Hepatocyte (in vitro differentiated cells): ENCODE data around the gene SLC46A1. TPM values are rescaled to one million over a fixed set of nuclear protein-coding genes. Genes with fewer than 3 reads are reported as not detected.

Experiments
- DNase-seq: peaks from one replicate; pipeline ENCODE4 v3.0.0-alpha.2; 2016; ENCODE audit warnings: low spot score
- H2AFZ ChIP-seq: fragments of 200-600 bp; sonication (generic); 2 replicates; pipeline ENCODE4 v1.6.0; 2016; ENCODE audit warnings: antibody characterized with exemption, mild to moderate bottlenecking
- H3K27ac ChIP-seq: fragments of 200-600 bp; sonication (generic); 2 replicates; pipeline ENCODE4 v1.5.1; 2016; ENCODE audit warnings: mild to moderate bottlenecking
- H3K27me3 ChIP-seq: fragments of 200-600 bp; sonication (generic); 2 replicates; pipeline ENCODE4 v1.6.1; 2016
- H3K36me3 ChIP-seq: fragments of 200-600 bp; sonication (generic); replicated peaks from 2 replicates; pipeline ENCODE4 v1.5.1; 2016; ENCODE audit warnings: low read depth; ENCODE audit not compliant: insufficient read depth
- H3K4me1 ChIP-seq: fragments of 200-600 bp; sonication (generic); 2 replicates; pipeline ENCODE4 v1.5.1; 2016; ENCODE audit warnings: mild to moderate bottlenecking, moderate library complexity; ENCODE audit not compliant: insufficient read depth
- H3K4me2 ChIP-seq: fragments of 200-600 bp; sonication (generic); 2 replicates; pipeline ENCODE4 v1.6.0; 2016
- H3K4me3 ChIP-seq: fragments of 200-600 bp; sonication (generic); 2 replicates; pipeline ENCODE4 v1.5.1; 2016; ENCODE audit warnings: mild to moderate bottlenecking
- H3K79me2 ChIP-seq: fragments of 200-600 bp; sonication (generic); 2 replicates; pipeline ENCODE4 v1.6.0; 2017; ENCODE audit warnings: mild to moderate bottlenecking
- H3K9me2 ChIP-seq: fragments of 200-600 bp; sonication (generic); replicated peaks from 2 replicates; pipeline ENCODE4 v1.6.0; 2017; ENCODE audit warnings: mild to moderate bottlenecking; ENCODE audit not compliant: insufficient read depth
- H3K9me3 ChIP-seq: fragments of 200-600 bp; sonication (generic); 2 replicates; pipeline ENCODE4 v1.5.1; 2016; ENCODE audit warnings: low read depth, mild to moderate bottlenecking
- H4K20me1 ChIP-seq: fragments of 200-600 bp; sonication (generic); 2 replicates; pipeline ENCODE4 v1.6.0; 2016; ENCODE audit warnings: mild to moderate bottlenecking; ENCODE audit not compliant: insufficient read depth, poor library complexity, severe bottlenecking
- EZH2 ChIP-seq: fragments of 200-600 bp; sonication (generic); IDR thresholded peaks from 2 replicates; pipeline ENCODE4 v1.6.1; 2016; ENCODE audit warnings: antibody characterized with exemption, mild to moderate bottlenecking, borderline replicate concordance
- EZH2phosphoT487 ChIP-seq: fragments of 200-600 bp; sonication (generic); IDR thresholded peaks from one replicate; pipeline ENCODE4 v1.6.1; 2018; ENCODE audit warnings: antibody characterized with exemption, mild to moderate bottlenecking, low read depth, moderate library complexity; ENCODE audit not compliant: unreplicated experiment, severe bottlenecking
- WGBS: methylation state at CpG from one replicate; pipeline ENCODE4 v1.1.6; 2016; ENCODE audit warnings: low lambda C conversion rate; ENCODE audit errors: missing lambda C conversion rate; 5-methylcytosine and 5-hydroxymethylcytosine counted together
- polyA plus RNA-seq: library from polyadenylated mRNA; unstranded; fragments of >200 nt; fragmentation: Nextera tagmentation; extraction: Ambion mirVana; gene quantifications from 2 replicates; pipeline ENCODE4 v1.2.1, GENCODE V29; 2016
- total RNA-seq: library from RNA; depleted of rRNA; stranded (reverse); fragments of >200 nt; gene quantifications from 2 replicates; pipeline ENCODE4 v1.2.3, GENCODE V29; 2014
- TF ChIP-seq, protein P1 (sequence below): fragments of 200-600 bp; sonication (generic); IDR thresholded peaks from 2 replicates; pipeline ENCODE4 v1.5.1; 2016; ENCODE audit warnings: antibody characterized with exemption, mild to moderate bottlenecking; ENCODE audit not compliant: poor library complexity

SLC46A1 gene
- total and polyA plus RNA-seq, 2 experiments from 2014 or later = 43.1 to 54.5 TPM

DNA sequence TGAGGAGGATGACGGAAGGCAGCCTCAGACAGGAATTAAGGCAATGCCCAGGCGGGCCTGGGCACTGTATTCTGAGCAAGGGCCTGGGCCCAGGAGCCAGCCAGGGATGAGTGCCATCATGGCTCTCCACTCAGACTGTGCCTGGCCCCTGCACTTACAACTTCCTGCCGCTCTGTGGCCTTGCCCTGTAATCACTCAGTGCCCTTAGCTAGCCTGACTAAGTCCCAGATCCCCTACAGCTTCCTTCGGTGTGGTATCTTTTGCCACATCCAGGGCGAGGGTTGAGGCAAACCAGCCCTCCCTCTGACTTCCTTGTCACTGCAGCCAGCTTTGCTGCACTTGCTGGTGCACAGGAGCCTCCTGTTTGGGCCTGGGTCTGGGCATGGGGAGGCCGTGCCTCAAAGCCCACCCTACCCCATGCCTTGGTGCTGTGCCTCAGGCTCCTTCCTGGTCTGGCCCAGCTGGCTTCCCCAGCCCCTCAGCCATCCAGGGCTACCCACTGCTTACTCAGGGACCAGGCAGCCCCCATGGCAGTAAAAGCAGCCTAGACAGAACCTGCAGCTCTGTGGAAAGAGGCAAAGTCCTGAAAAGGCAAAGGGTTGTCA is 9.3 kb downstream of the SLC46A1 start:
- peak overlapping the region; percentile 80 for H3K27ac ChIP-seq
- no peak overlapping the region for H2AFZ ChIP-seq
- H3K9me3 ChIP-seq = no peaks in the 10 kb centered on the region
- no peaks in the 10 kb centered on the region for H3K9me2 ChIP-seq
- H3K27me3 ChIP-seq = no peaks in the 10 kb centered on the region
- H3K36me3 ChIP-seq = no peaks in the 10 kb centered on the region
- DNase-seq = no peak
- peaks cover 22% of the 10 kb centered on the region for H3K4me1 ChIP-seq
- H3K79me2 ChIP-seq = no peaks in the 10 kb centered on the region
- no peaks in the 10 kb centered on the region for H4K20me1 ChIP-seq
- no peak overlapping the region for H3K4me2 ChIP-seq
- TF ChIP-seq, protein P1, sequence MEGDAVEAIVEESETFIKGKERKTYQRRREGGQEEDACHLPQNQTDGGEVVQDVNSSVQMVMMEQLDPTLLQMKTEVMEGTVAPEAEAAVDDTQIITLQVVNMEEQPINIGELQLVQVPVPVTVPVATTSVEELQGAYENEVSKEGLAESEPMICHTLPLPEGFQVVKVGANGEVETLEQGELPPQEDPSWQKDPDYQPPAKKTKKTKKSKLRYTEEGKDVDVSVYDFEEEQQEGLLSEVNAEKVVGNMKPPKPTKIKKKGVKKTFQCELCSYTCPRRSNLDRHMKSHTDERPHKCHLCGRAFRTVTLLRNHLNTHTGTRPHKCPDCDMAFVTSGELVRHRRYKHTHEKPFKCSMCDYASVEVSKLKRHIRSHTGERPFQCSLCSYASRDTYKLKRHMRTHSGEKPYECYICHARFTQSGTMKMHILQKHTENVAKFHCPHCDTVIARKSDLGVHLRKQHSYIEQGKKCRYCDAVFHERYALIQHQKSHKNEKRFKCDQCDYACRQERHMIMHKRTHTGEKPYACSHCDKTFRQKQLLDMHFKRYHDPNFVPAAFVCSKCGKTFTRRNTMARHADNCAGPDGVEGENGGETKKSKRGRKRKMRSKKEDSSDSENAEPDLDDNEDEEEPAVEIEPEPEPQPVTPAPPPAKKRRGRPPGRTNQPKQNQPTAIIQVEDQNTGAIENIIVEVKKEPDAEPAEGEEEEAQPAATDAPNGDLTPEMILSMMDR = no peak
- TF ChIP-seq EZH2 (no peak), EZH2phosphoT487 (no peak)
- 65% methylated on average over 6 of the region's 6 CpGs for WGBS
- no peak overlapping the region for H3K4me3 ChIP-seq

DNA sequence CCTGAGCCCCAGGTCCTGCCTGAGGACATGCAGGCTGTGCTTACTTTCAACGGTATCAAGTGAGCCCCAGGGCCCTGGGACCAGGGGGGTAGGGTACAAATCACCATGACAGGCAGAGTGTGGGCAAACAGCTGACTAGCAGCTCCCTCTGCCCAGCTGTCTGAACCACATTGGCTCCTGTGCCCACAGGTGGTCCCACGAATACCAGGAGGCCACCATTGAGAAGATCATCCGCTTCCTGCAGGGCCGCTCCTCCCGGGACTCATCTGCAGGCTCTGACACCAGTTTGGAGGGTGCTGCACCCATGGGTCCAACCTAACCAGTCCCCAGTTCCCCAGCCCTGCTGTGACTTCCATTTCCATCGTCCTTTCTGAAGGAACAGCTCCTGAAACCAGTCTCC is 10.0 kb downstream of the SLC46A1 start:
- peaks cover 22% of the 10 kb centered on the region for H3K4me1 ChIP-seq
- no peak overlapping the region for H2AFZ ChIP-seq
- DNase-seq = no peak
- no peaks in the 10 kb centered on the region for H3K36me3 ChIP-seq
- H3K9me2 ChIP-seq = no peaks in the 10 kb centered on the region
- H3K4me3 ChIP-seq = no peak overlapping the region
- WGBS = 89% methylated on average over 6 of the region's 6 CpGs
- no peaks in the 10 kb centered on the region for H3K9me3 ChIP-seq
- no peak overlapping the region for H3K4me2 ChIP-seq
- H4K20me1 ChIP-seq = no peaks in the 10 kb centered on the region
- peak overlapping the region; percentile 80 for H3K27ac ChIP-seq
- H3K27me3 ChIP-seq = no peaks in the 10 kb centered on the region
- TF ChIP-seq EZH2 (no peak), EZH2phosphoT487 (no peak)
- no peaks in the 10 kb centered on the region for H3K79me2 ChIP-seq

DNA sequence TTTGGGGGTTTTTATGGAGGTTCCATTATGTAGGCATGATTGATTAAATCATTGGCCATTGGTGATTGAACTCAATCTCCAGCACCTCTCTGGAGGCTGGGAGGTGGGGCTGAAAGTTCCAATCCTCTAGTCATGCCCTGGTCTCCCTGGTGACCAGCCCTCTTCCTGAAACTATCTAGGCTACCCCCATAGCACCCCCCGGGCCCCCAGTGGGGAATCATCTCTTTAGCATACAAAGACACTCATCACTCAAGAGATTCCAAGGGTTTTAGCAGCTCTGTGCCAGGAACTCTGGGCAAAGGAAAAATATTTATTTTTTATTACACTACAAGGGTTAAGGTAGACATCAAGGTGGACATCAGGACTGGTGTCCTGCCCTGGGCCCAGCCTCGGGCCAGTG is 10.6 kb downstream of the SLC46A1 start:
- no peak overlapping the region for H2AFZ ChIP-seq
- H3K79me2 ChIP-seq = no peaks in the 10 kb centered on the region
- H3K27me3 ChIP-seq = no peaks in the 10 kb centered on the region
- H3K4me2 ChIP-seq = no peak overlapping the region
- no peak overlapping the region for H3K4me3 ChIP-seq
- DNase-seq = no peak
- peak overlapping the region; percentile 80 for H3K27ac ChIP-seq
- TF ChIP-seq, protein P1 = no peak
- TF ChIP-seq EZH2 = no peak
- TF ChIP-seq EZH2phosphoT487 = no peak
- H4K20me1 ChIP-seq = no peaks in the 10 kb centered on the region
- H3K36me3 ChIP-seq = no peaks in the 10 kb centered on the region
- WGBS = 66% methylated on average over 2 of the region's 2 CpGs
- H3K4me1 ChIP-seq = peaks cover 22% of the 10 kb centered on the region
- H3K9me2 ChIP-seq = no peaks in the 10 kb centered on the region
- H3K9me3 ChIP-seq = no peaks in the 10 kb centered on the region

DNA sequence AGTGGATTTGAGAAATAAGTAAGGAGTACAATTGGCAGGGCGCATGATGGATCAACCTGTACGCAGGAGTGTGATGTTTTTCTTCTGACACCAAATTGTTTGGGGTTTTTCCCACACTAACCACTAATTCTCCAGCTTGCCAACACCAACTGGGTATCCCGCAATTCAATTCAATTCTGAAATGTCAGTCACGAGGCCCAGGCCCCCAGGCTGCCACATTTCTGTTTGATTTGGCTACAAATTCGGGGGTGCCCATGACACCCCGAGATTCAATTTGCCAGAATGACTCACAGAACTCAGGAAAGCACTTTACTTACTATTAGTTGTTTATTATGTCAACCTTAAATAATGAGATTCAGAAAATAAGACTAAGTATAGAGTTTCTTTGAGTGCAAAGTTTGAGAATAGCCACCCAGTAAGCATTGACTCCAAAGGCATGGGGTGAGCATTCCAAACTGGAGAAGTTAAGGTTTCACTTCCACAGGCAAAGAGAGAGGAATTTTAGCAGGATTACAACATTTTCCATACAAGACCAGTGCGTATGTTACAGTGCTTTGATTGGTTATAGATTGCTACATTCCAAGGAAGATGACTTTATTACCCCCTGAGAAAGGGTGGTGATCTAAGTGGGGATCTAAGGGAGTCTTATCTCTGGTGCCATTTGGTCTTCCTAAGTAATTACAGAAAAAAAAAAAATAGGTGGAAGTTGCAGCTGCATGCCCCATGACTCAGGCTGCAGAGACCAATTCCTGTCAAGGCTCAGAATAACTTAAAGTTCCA is 11.5 kb downstream of the SLC46A1 start:
- Histone ChIP-seq H3K79me2 (no peaks in the 10 kb centered on the region), H3K4me3 (no peak overlapping the region), H3K9me3 (no peaks in the 10 kb centered on the region), H2AFZ (no peak overlapping the region), H3K4me1 (peaks cover 22% of the 10 kb centered on the region), H3K27me3 (no peaks in the 10 kb centered on the region), H3K4me2 (no peak overlapping the region), H3K27ac (peak overlapping the region; percentile 71), H3K36me3 (no peaks in the 10 kb centered on the region), H3K9me2 (no peaks in the 10 kb centered on the region), H4K20me1 (no peaks in the 10 kb centered on the region)
- 82% methylated on average over 7 of the region's 7 CpGs for whole genome bisulfite sequencing
- TF ChIP-seq EZH2 (no peak), EZH2phosphoT487 (no peak)
- TF ChIP-seq, protein P1 = no peak
- DNase-seq = peak; percentile 50
